Keratinocyte (primary cell): ENCODE results near the gene ENTPD2. TPM values are rescaled to one million over a fixed set of nuclear protein-coding genes. Genes with fewer than 3 reads are reported as not detected.

ENCODE experiments used
- DNase-seq: peaks from one replicate; pipeline ENCODE4 v3.0.0-alpha.2; 2011; ENCODE audit warnings: low read depth, missing footprints, low spot score
- FAIRE-seq: peaks from 2 replicates; lab custom pipeline; 2011; peaks lifted over from hg19 to GRCh38; lab: Jason Lieb, UNC
- H2AFZ ChIP-seq: 2 replicates; pipeline ENCODE4 v1.6.0; 2012; ENCODE audit warnings: low read length, control low read depth, inconsistent platforms; ENCODE audit not compliant: control insufficient read depth
- H3K27ac ChIP-seq: 2 replicates; pipeline ENCODE4 v1.5.1; 2011; ENCODE audit warnings: low read length; ENCODE audit not compliant: control insufficient read depth, insufficient read depth
- H3K27me3 ChIP-seq: 3 replicates; pipeline ENCODE4 v1.6.0; 2011; ENCODE audit warnings: low read length; ENCODE audit not compliant: control insufficient read depth, insufficient read depth; ENCODE audit errors: extremely low read depth
- H3K36me3 ChIP-seq, 2 experiments: 2 replicates in 1 of 2; 3 replicates in 1 of 2; pipeline ENCODE4 v1.5.1; 2011; ENCODE audit warnings: low read length in 2 of 2, mild to moderate bottlenecking in 1 of 2; ENCODE audit not compliant: control insufficient read depth in 2 of 2, insufficient read depth in 2 of 2; ENCODE audit errors: extremely low read depth in 1 of 2
- H3K4me1 ChIP-seq: 3 replicates; pipeline ENCODE4 v1.5.1; 2011; ENCODE audit warnings: low read length; ENCODE audit not compliant: control insufficient read depth, insufficient read depth; ENCODE audit errors: extremely low read depth
- H3K4me2 ChIP-seq: 3 replicates; pipeline ENCODE4 v1.6.0; 2011; ENCODE audit warnings: low read depth, low read length; ENCODE audit not compliant: control insufficient read depth, insufficient read depth; ENCODE audit errors: extremely low read depth
- H3K4me3 ChIP-seq, 3 experiments: fragments of 200-600 bp in 1 of 3; sonication (generic) in 1 of 3; 2 replicates in 2 of 3; 3 replicates in 1 of 3; pipeline ENCODE4 v1.5.1; 2011 to 2016; ENCODE audit warnings: low read length in 3 of 3, mild to moderate bottlenecking in 3 of 3, control low read depth in 2 of 3, inconsistent platforms in 1 of 3, low read depth in 1 of 3, mixed read lengths in 1 of 3, mixed run types in 1 of 3, moderate library complexity in 1 of 3; ENCODE audit not compliant: control insufficient read depth in 2 of 3, insufficient read depth in 2 of 3; ENCODE audit errors: extremely low read depth in 1 of 3
- H3K79me2 ChIP-seq: 2 replicates; pipeline ENCODE4 v1.6.0; 2012; ENCODE audit warnings: low read length; ENCODE audit not compliant: control insufficient read depth, insufficient read depth
- H3K9ac ChIP-seq: 3 replicates; pipeline ENCODE4 v1.6.0; 2011; ENCODE audit warnings: low read length; ENCODE audit not compliant: control insufficient read depth, insufficient read depth; ENCODE audit errors: extremely low read depth
- H3K9me1 ChIP-seq: 3 replicates; pipeline ENCODE4 v1.6.0; 2011; ENCODE audit warnings: low read length; ENCODE audit not compliant: control insufficient read depth, insufficient read depth; ENCODE audit errors: extremely low read depth
- H3K9me3 ChIP-seq: 2 replicates; pipeline ENCODE4 v1.5.1; 2012; ENCODE audit warnings: low read depth, low read length; ENCODE audit not compliant: control insufficient read depth
- H4K20me1 ChIP-seq: 3 replicates; pipeline ENCODE4 v1.6.0; 2011; ENCODE audit warnings: low read length; ENCODE audit not compliant: control insufficient read depth, insufficient read depth; ENCODE audit errors: extremely low read depth
- EZH2 ChIP-seq: IDR thresholded peaks from one replicate; pipeline ENCODE4 v1.6.1; 2012; ENCODE audit warnings: inconsistent platforms, mild to moderate bottlenecking, low read length, moderate library complexity
- dilution Hi-C: fragments of 300-500 bp; cut with MboI; formaldehyde crosslinking; loops from one replicate; pipeline ENCODE4 v1.7.0; 2020; ENCODE audit warnings: low sequenced_read_pairs; ENCODE audit not compliant: extremely low pct_ligation_motif_present
- polyA plus RNA-seq, 5 experiments: library from polyadenylated mRNA; depleted of rRNA in 3 of 5; stranded (reverse) in 3 of 5; stranded (forward) in 1 of 5; unstranded in 1 of 5; fragments of >200 nt; gene quantifications; 1 replicate in 1 of 5; 2 replicates in 3 of 5; 3 replicates in 1 of 5; pipeline versions ENCODE4 v1.2.1 to v1.2.3, GENCODE V29; 2011 to 2012; ENCODE audit warnings: missing spikeins in 2 of 5, low read depth in 1 of 5, low replicate concordance in 1 of 5
- TF ChIP-seq, protein P1 (sequence below), 3 experiments: IDR thresholded peaks in 1 of 3; conservative IDR thresholded peaks in 1 of 3; optimal IDR thresholded peaks in 1 of 3; 2 replicates in 2 of 3; 3 replicates in 1 of 3; pipeline versions ENCODE3 to v1.5.1; 2011; ENCODE audit warnings: low read length in 3 of 3, mild to moderate bottlenecking in 3 of 3, moderate library complexity in 2 of 3, control low read depth in 1 of 3, inconsistent platforms in 1 of 3; ENCODE audit not compliant: insufficient read depth in 2 of 3; ENCODE audit errors: extremely low read depth in 1 of 3

The ENTPD2 gene
- polyA plus RNA-seq, 1 donor (not counting 4 experiments of a cell fraction or from before 2014, with no cell fraction given): 0.52 TPM

DNA sequence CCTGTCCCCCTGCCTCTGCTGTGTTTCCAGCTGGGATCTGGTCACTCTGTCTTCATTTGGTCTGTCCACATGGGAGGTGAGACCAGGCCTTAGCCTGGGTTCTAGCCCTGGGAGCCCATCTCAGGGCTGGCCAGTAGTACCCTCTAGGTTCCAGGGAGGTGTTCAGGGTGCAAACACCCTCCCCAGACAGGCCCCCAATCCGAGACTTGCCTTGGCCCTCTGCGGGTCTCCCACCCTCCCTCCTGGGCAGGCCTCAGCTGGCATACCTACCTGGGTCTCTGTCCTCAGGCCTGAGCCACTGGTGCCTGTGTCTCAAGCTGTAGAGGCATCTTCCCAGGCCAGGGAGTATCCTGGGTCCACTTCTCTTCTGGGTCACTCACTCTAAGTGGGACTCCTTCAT is 17.4 kb upstream of the ENTPD2 start:
- peak overlapping the region in 1 of 3 experiments; percentile 61 for H3K4me3 ChIP-seq
- H3K36me3 ChIP-seq: no peaks in the 10 kb centered on the region
- peak overlapping the region; percentile 70 for H3K4me2 ChIP-seq
- no peaks in the 10 kb centered on the region for H3K9me3 ChIP-seq
- H4K20me1 ChIP-seq: no peaks in the 10 kb centered on the region
- FAIRE-seq: no peak
- no peak for DNase-seq
- no peaks in the 10 kb centered on the region for H3K79me2 ChIP-seq
- no peaks in the 10 kb centered on the region for H3K9me1 ChIP-seq
- TF ChIP-seq EZH2: no peak
- TF ChIP-seq, protein P1, sequence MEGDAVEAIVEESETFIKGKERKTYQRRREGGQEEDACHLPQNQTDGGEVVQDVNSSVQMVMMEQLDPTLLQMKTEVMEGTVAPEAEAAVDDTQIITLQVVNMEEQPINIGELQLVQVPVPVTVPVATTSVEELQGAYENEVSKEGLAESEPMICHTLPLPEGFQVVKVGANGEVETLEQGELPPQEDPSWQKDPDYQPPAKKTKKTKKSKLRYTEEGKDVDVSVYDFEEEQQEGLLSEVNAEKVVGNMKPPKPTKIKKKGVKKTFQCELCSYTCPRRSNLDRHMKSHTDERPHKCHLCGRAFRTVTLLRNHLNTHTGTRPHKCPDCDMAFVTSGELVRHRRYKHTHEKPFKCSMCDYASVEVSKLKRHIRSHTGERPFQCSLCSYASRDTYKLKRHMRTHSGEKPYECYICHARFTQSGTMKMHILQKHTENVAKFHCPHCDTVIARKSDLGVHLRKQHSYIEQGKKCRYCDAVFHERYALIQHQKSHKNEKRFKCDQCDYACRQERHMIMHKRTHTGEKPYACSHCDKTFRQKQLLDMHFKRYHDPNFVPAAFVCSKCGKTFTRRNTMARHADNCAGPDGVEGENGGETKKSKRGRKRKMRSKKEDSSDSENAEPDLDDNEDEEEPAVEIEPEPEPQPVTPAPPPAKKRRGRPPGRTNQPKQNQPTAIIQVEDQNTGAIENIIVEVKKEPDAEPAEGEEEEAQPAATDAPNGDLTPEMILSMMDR (optimal IDR thresholded peaks at IDR 0.05 in 1 of 3, IDR thresholded peaks at IDR 0.05 in 1 of 3, conservative IDR thresholded peaks at IDR 0.05 in 1 of 3; ENCODE audit: extremely low read depth in 1 of 3, insufficient read depth in 2 of 3, low read length in 3 of 3): no peak
- no peak overlapping the region for H3K27ac ChIP-seq
- dilution Hi-C loops: no loop called here
- no peak overlapping the region for H2AFZ ChIP-seq
- H3K4me1 ChIP-seq: peaks cover 13% of the 10 kb centered on the region
- H3K9ac ChIP-seq: no peak overlapping the region
- no peaks in the 10 kb centered on the region for H3K27me3 ChIP-seq

DNA sequence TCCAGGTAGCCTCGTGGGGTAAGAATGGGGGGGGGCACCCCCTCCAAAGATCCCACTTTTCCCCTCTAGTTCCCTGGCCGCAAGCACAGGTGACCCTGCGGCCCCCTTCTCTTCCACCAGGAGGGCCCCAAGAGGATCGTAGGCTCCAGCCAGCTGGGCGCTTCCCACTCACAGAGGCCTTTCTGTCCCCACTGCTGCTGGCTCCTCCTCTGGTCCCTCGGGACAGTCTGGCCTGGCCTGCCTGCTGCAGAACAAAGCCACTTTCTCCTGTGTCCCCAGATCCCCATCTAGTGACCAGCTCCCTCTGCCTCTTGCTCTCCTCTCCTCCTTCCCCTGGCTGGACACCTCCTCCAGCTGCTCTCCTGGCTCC is 17.0 kb upstream of the ENTPD2 start:
- Histone ChIP-seq H4K20me1 (no peaks in the 10 kb centered on the region), H3K36me3 (no peaks in the 10 kb centered on the region), H3K4me3 (peak overlapping the region; percentile 23 to 64 (median 61)), H3K4me2 (peak overlapping the region; percentile 70), H3K79me2 (no peaks in the 10 kb centered on the region), H2AFZ (no peak overlapping the region), H3K27me3 (no peaks in the 10 kb centered on the region), H3K27ac (no peak overlapping the region), H3K9ac (peak overlapping the region; percentile 28), H3K9me3 (no peaks in the 10 kb centered on the region), H3K9me1 (no peaks in the 10 kb centered on the region), H3K4me1 (peaks cover 13% of the 10 kb centered on the region)
- dilution Hi-C loops: no loop called here
- DNase-seq: no peak
- TF ChIP-seq EZH2: no peak
- TF ChIP-seq, protein P1 (optimal IDR thresholded peaks at IDR 0.05 in 1 of 3, IDR thresholded peaks at IDR 0.05 in 1 of 3, conservative IDR thresholded peaks at IDR 0.05 in 1 of 3; ENCODE audit: extremely low read depth in 1 of 3, insufficient read depth in 2 of 3, low read length in 3 of 3): no peak
- no peak for FAIRE-seq
